Measurements from ENCODE around the gene THAP4.
"Not testable (repeated sequence)": the region's sequence is repeated elsewhere in the genome, so short reads cannot be mapped to it uniquely, and the experiment has no call there.

THAP4 gene

GRCh38 chr2:241577413-241578122 lies 59.4 kb downstream of the THAP4 start:
- DNase-seq, result no peak

DNA sequence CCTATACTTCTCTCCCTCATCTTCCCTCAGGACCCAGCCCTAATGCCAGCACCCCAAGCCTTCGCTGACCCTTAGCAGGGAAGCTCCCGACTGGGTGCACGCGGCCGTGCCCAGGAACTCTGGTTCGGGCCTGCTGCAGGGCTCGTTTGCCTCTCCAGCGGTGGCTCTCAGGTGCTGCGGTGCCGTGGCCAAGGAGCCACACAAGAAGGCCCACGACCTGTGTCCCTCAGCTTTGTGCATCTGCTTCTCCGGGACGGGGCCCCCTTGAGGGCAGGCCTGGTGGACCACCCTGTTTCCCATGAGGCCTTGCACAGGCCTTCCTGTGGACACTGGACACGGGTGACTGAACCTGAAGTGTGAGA lies 60.7 kb downstream of the THAP4 start:
- DNase-seq, result no peak

DNA sequence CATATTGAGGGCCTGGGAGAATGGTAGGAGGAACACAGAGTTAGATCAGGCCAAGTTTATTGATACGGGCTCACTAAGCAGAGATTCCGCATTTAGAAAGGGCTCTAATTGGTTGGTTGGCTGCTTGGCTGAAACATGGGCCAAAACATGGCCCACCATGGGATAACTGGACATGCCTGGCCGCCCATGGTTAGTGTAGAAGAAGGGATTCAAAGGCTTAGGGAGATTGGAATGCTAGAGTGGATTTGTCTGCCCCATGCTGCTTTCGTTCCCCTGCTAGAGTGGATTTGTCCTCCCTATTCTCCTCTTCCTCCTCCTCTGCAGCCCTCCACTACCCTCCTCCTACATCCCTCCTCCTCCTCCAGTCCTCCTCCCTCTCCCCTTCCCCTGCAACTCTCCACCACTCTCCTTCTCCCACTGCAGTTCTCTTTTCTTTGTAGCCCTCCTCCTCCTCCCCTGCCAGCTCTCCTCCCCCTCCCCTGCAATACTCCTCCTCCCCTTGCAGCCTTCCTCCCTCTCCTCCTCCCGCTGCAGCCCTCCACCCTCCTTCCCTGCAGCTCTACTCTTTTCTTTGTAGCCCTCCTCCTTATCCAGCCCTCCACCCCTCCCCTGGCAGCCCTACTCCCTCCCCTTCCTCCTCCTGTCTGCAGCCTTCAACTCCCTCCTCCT lies 61.2 kb downstream of the THAP4 start:
- no peak for DNase-seq

GRCh38 chr2:241574911-241575623 lies 61.9 kb downstream of the THAP4 start:
- DNase-seq, result no peak

GRCh38 chr2:241573741-241574140 lies 63.2 kb downstream of the THAP4 start:
- no peak for DNase-seq

DNA sequence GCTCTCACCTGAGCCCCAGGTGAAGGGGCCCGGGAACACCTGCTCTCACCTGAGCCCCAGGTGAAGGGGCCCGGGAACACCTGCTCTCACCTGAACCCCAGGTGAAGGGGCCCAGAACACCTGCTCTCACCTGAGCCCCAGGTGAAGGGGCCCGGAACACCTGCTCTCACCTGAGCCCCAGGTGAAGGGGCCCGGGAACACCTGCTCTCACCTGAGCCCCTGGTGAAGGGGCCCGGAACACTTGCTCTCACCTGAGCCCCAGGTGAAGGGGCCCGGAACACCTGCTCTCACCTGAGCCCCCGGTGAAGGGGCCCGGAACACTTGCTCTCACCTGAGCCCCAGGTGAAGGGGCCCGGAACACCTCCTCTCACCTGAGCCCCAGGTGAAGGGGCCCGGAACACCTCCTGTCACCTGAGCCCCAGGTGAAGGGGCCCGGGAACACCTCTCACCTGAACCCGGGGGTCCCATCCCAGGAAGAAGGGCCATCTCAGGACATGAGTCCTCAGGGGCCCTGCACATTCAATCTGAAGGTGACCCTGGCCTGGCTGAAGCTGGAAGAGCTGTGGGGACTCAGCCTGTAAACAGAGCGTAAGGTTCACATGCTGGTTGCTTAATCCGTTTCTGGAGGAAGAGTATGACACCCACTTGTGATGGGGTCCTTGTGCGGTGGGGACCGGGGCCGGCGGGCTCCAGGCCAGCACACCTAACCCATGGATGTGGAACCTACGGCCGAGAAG lies 63.9 kb downstream of the THAP4 start:
- DNase-seq, result not testable (repeated sequence)

GRCh38 chr2:241571821-241572620 lies 64.9 kb downstream of the THAP4 start:
- no peak for DNase-seq

DNA sequence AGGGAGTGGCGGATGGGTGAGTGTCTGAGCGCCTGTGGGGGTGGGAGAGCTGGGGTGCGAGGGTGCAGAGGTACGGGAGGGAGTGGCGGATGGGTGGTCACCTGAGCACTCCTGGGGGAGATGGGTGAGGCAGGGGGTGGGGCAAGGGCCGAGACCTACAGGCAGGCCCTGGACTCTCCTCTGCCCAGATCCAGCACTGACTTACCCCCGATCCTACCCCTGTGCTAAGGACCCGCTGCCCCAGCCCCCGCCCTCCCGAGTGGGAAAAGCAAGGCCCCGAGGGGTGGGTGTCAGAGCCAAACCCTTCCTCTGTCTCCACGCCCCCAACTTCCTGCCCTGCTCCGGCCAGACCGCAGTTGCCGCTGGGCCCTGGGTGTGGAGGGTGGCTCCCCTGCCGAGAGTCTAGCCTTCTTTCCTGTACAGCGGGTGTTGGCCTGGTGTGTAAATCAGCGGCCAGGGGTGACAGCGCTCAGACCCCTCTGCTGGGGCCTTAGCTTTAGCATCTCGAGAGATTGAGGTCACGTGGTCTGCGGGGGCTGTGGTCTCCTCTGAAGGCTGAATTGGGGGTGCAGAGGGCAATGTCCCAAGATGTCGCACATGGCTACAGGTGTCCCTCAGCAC lies 65.9 kb downstream of the THAP4 start:
- DNase-seq, result no peak

DNA sequence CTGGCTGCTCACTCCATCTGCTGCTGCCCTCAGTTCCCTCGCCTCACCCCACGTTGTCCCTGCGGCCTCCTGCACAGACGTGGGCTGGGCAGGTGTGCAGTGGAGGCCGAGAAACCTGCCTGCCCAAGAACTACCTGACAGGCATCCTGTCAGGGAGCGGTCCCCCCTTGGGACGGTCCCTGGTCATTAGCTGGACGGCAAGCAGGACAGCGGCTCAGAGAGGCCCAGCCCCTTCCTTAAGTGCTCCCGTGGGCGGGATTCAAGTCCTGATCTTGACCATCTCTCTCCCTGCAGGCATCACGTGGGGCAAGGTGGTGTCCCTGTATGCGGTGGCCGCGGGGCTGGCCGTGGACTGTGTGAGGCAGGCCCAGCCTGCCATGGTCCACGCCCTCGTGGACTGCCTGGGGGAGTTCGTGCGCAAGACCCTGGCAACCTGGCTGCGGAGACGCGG lies 67.1 kb downstream of the THAP4 start:
- DNase-seq, result no peak

- DNase-seq, result no peak
These were observed 68.2 kb downstream of the THAP4 start for GRCh38 chr2:241568726-241569125.

- no peak for DNase-seq
These were observed 69.2 kb downstream of the THAP4 start for GRCh38 chr2:241567776-241568175.

GRCh38 chr2:241567266-241567665 lies 69.7 kb downstream of the THAP4 start:
- not testable (repeated sequence) for DNase-seq

DNA sequence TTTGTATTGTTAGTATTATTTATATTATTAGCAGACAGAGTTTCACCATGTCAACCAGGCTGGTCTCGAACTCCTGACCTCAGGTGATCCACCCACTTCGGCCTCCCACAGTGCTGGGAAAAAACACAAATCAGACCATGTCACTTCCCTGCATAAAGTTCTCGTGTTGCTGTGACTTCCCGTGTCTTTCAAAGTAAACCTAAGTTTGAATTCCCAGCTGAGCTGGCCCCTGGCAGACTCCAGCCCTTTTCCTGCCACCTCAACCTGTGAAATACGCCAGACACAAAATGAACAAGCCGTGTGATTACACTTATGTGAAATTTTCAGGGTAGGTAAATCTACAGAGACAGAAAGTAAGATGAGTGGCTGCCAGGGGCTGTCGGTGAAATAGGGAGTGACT lies 70.5 kb downstream of the THAP4 start:
- no peak for DNase-seq

GRCh38 chr2:241566021-241566420 lies 70.9 kb downstream of the THAP4 start:
- not testable (repeated sequence) for DNase-seq

GRCh38 chr2:241565411-241565810 lies 71.5 kb downstream of the THAP4 start:
- no peak for DNase-seq

- DNase-seq, result no peak
These were observed 72.2 kb downstream of the THAP4 start for GRCh38 chr2:241564596-241565410.

GRCh38 chr2:241563981-241564595 lies 72.9 kb downstream of the THAP4 start:
- no peak for DNase-seq

DNA sequence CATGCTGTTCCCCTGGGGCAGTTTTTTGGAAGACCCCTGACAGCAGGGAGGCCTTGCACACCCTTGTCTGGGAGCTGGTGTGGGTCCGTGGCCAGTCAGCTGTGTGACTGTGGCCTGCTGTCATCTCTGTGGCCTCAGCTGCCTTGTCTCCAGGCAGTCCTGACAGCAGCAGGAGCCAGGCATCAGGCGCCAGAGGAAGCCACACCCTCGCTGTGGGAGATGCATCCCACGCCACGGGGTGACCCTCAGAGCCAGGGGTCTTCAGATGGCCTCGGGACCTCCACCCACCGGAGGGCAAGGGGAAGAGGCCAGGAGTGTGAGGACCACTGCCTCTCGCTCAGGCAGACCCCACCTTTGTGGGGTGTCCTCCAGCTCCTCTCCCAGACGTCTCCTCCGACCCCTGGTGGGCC lies 73.4 kb downstream of the THAP4 start:
- DNase-seq, result no peak

DNA sequence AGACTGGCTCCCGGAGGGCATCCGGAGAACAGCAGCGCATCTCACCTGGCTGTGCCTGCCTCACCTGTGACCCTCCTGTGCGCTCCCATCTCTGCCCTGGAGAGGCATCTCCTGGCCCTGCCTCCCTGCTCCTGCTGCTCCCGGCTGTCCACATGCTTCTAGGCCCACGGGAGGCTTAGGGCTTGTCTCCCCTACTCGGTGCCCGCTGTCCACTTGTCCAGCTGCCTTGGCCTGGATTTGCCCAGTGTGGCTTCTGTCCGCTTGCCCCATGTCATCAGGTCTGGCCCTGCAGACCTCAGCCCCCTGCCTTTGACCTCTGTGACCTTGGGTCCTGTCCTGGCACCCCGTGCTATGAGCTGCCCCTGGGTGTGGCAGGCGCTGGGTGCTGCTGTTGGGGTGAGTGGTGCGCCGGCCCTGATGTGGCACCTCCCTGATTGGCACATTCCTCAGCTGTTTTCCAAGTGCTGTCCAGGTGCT lies 73.9 kb downstream of the THAP4 start:
- no peak for DNase-seq

- DNase-seq, result no peak
These were observed 74.6 kb downstream of the THAP4 start for GRCh38 chr2:241562269-241562891.

All from NCI-H2227 treated with DMSO at 0.1 percent for 48 hours (cell line).